SK-N-SH (cell line): ENCODE results near the gene KNDC1. TPM values are rescaled to one million over a fixed set of nuclear protein-coding genes. Genes with fewer than 3 reads are reported as not detected.

ENCODE experiments used
- CTCF ChIA-PET: fragments of 300-600, 350-600 bp; formaldehyde crosslinking; extraction: SDS; loops from one replicate; lab custom pipeline; 2021; lab: Yijun Ruan, JAX
- POLR2A ChIA-PET: fragments of 350-600 bp; sonication (Branson Sonifier 250); formaldehyde crosslinking; extraction: SDS; loops from one replicate; lab custom pipeline; 2020; ENCODE audit warnings: antibody characterized with exemption, inconsistent platforms; lab: Yijun Ruan, JAX
- DNase-seq: peaks from one replicate; pipeline ENCODE4 v3.0.0; 2012
- H2AFZ ChIP-seq: fragments of 200-600 bp; sonication (generic); 2 replicates; pipeline ENCODE4 v1.8.1; 2016; ENCODE audit warnings: antibody characterized with exemption, mild to moderate bottlenecking, low read depth
- H3F3A ChIP-seq: fragments of 200-600 bp; sonication (generic); replicated peaks from 2 replicates; pipeline ENCODE3; 2016; ENCODE audit warnings: antibody characterized with exemption, mild to moderate bottlenecking; ENCODE audit not compliant: insufficient read depth
- H3K27ac ChIP-seq, 2 experiments: fragments of 200-500 bp in 1 of 2; fragments of 200-600 bp in 1 of 2; sonication (Bioruptor generic) in 1 of 2; sonication (generic), shearing (Covaris generic) in 1 of 2; 2 replicates each; pipeline versions ENCODE4 v1.5.1 to v1.6.1; 2014 to 2016; ENCODE audit warnings: low read depth in 2 of 2, inconsistent platforms in 1 of 2, low read length in 1 of 2, mild to moderate bottlenecking in 1 of 2, mixed read lengths in 1 of 2
- H3K27me3 ChIP-seq: fragments of 200-600 bp; sonication (generic), shearing (Covaris generic); 2 replicates; pipeline ENCODE4 v1.6.1; 2016; ENCODE audit warnings: mixed run types; ENCODE audit not compliant: insufficient read depth
- H3K36me3 ChIP-seq, 2 experiments: fragments of 200-500 bp in 1 of 2; fragments of 200-600 bp in 1 of 2; sonication (Bioruptor generic) in 1 of 2; sonication (generic) in 1 of 2; replicated peaks in 1 of 2; 2 replicates each; pipeline versions ENCODE3 to v1.5.1; 2014 to 2016; ENCODE audit warnings: low read length in 1 of 2, mild to moderate bottlenecking in 1 of 2; ENCODE audit not compliant: insufficient read depth in 2 of 2, control insufficient read depth in 1 of 2
- H3K4me1 ChIP-seq, 2 experiments: fragments of 200-500 bp in 1 of 2; fragments of 200-600 bp in 1 of 2; sonication (Bioruptor generic) in 1 of 2; sonication (generic), shearing (Covaris generic) in 1 of 2; 2 replicates each; pipeline versions ENCODE4 v1.5.1 to v1.6.1; 2014 to 2016; ENCODE audit warnings: low read depth in 1 of 2, low read length in 1 of 2, mixed run types in 1 of 2; ENCODE audit not compliant: insufficient read depth in 2 of 2, control insufficient read depth in 1 of 2
- H3K4me2 ChIP-seq: fragments of 200-600 bp; sonication (generic), shearing (Covaris generic); 2 replicates; pipeline ENCODE4 v1.6.1; 2017; ENCODE audit warnings: mixed run types
- H3K4me3 ChIP-seq, 2 experiments: fragments of 200-500 bp in 1 of 2; fragments of 200-600 bp in 1 of 2; sonication (Bioruptor generic) in 1 of 2; sonication (generic), shearing (Covaris generic) in 1 of 2; 2 replicates each; pipeline versions ENCODE4 v1.5.1 to v1.8.1; 2014 to 2016; ENCODE audit warnings: low read depth in 2 of 2, inconsistent platforms in 1 of 2, low read length in 1 of 2, mild to moderate bottlenecking in 1 of 2, mixed read lengths in 1 of 2, moderate library complexity in 1 of 2
- H3K79me2 ChIP-seq: fragments of 200-600 bp; sonication (generic); 2 replicates; pipeline ENCODE4 v1.8.1; 2017; ENCODE audit warnings: mild to moderate bottlenecking; ENCODE audit not compliant: insufficient read depth
- H3K9ac ChIP-seq: fragments of 200-600 bp; sonication (generic); 2 replicates; pipeline ENCODE4 v1.6.1; 2017; ENCODE audit warnings: mixed run types
- H3K9me2 ChIP-seq: fragments of 200-600 bp; sonication (generic); 2 replicates; pipeline ENCODE4 v1.6.1; 2017; ENCODE audit warnings: mixed run types
- H3K9me3 ChIP-seq: fragments of 200-600 bp; sonication (generic); 2 replicates; pipeline ENCODE4 v1.6.1; 2017; ENCODE audit warnings: mixed run types, mild to moderate bottlenecking, moderate library complexity
- H4K20me1 ChIP-seq: fragments of 200-600 bp; sonication (generic); 2 replicates; pipeline ENCODE4 v1.6.1; 2017; ENCODE audit warnings: mild to moderate bottlenecking, mixed run types; ENCODE audit not compliant: insufficient read depth
- CHD2 ChIP-seq: fragments of 150-350 bp; IDR thresholded peaks from 2 replicates; pipeline ENCODE4 v1.6.1; 2018; ENCODE audit warnings: low read length; ENCODE audit not compliant: partially characterized antibody
- ELF1 ChIP-seq: IDR thresholded peaks from 2 replicates; pipeline ENCODE4 v1.4.0; 2012
- FOSL2 ChIP-seq: IDR thresholded peaks from 2 replicates; pipeline ENCODE4 v1.4.0; 2012; ENCODE audit warnings: low read depth, mild to moderate bottlenecking, moderate library complexity, borderline replicate concordance
- FOXJ3 ChIP-seq: sonication (generic); formaldehyde crosslinking; IDR thresholded peaks from 2 replicates; pipeline ENCODE4 v1.5.1; 2020; ENCODE audit warnings: mild to moderate bottlenecking, missing genetic modification reagents
- GABPA ChIP-seq: IDR thresholded peaks from 2 replicates; pipeline ENCODE4 v1.4.0; 2012; ENCODE audit warnings: low read depth, mild to moderate bottlenecking
- GATA2 ChIP-seq: sonication (generic); formaldehyde crosslinking; IDR thresholded peaks from 2 replicates; pipeline ENCODE4 v1.5.0; 2020; ENCODE audit warnings: mild to moderate bottlenecking, missing genetic modification reagents
- MEF2A ChIP-seq: IDR thresholded peaks from 2 replicates; pipeline ENCODE4 v1.4.0; 2012; ENCODE audit warnings: low read depth, borderline replicate concordance
- NFIC ChIP-seq: IDR thresholded peaks from 2 replicates; pipeline ENCODE4 v1.4.0; 2012; ENCODE audit warnings: borderline replicate concordance
- PBX3 ChIP-seq: IDR thresholded peaks from 2 replicates; pipeline ENCODE4; 2012
- POLR2AphosphoS5 ChIP-seq: IDR thresholded peaks from 2 replicates; pipeline ENCODE4 v1.6.1; 2012; ENCODE audit warnings: low read depth, low read length
- RAD21 ChIP-seq: IDR thresholded peaks from 2 replicates; pipeline ENCODE4 v1.6.1; 2012; ENCODE audit warnings: mild to moderate bottlenecking, low read length
- RCOR1 ChIP-seq: fragments of 150-350 bp; IDR thresholded peaks from 2 replicates; pipeline ENCODE4 v1.6.1; 2017; ENCODE audit warnings: antibody characterized with exemption, low read length
- SIN3A ChIP-seq: IDR thresholded peaks from 2 replicates; pipeline ENCODE4 v1.6.1; 2012; ENCODE audit warnings: low read depth, mild to moderate bottlenecking, low read length, moderate library complexity, borderline replicate concordance
- TCF12 ChIP-seq: IDR thresholded peaks from 2 replicates; pipeline ENCODE4 v1.4.0; 2012
- WGBS: methylation state at CpG from one replicate; pipeline ENCODE4 v1.1.6; 2017; ENCODE audit warnings: low lambda C conversion rate; 5-methylcytosine and 5-hydroxymethylcytosine counted together
- polyA plus RNA-seq, 3 experiments: library from polyadenylated mRNA; depleted of rRNA; stranded (reverse); fragments of >200 nt; gene quantifications; 2 replicates each; pipeline ENCODE4 v1.2.3, GENCODE V29; 2012
- TF ChIP-seq, protein P1 (sequence below): IDR thresholded peaks from 2 replicates; pipeline ENCODE4 v1.6.1; 2012; ENCODE audit warnings: mild to moderate bottlenecking, low read depth, low read length, moderate library complexity
- TF ChIP-seq, protein P2 (sequence below): fragments of 150-350 bp; IDR thresholded peaks from 2 replicates; pipeline ENCODE4 v1.6.1; 2016; ENCODE audit warnings: mild to moderate bottlenecking, low read depth, low read length
- TF ChIP-seq, protein P3 (sequence below): fragments of 150-350 bp; IDR thresholded peaks from 2 replicates; pipeline ENCODE4 v1.6.1; 2017; ENCODE audit warnings: antibody characterized with exemption, low read length, low read depth, borderline replicate concordance
- TF ChIP-seq, protein P4 (sequence below): IDR thresholded peaks from 2 replicates; pipeline ENCODE4 v1.4.0; 2012; ENCODE audit warnings: low read depth

The KNDC1 gene
- polyA plus RNA-seq, 1 of the 3 experiments (the other 2 are of a cell fraction) = 1.4 TPM

DNA sequence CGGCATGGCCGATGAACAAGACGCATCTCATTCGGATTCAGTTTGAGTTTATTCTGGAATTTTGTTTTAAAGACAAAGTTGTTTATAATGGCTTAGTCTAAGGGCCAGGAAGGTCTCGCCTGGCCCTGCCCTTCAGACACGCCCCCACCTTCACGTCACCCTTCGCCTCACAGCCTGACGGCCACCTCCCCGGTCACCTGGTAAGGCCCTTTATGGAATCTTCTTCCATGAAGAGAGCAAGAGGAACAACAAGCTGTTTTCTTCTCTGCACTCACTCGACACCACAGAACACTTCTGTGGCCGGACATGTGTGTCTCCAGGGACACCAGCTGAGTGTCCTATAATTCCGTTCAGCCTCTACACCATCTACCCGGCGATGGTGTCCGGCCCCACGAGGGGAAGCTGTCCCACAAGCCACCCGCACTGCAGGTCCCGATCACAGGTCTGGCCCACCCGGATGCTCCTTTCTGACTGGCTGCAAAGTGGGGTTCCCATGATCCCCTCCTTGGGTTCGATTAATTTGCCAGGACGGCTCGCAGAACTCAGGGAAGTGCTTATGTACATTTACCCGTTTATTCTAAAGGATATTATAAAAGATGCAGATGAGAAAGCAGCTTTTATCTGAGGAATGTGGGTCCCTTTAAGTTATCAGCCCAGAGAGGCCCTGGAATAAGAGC, 17.4 kb upstream of the KNDC1 start (continued):
- TF ChIP-seq SIN3A = no peak
- TF ChIP-seq, all 33 proteins: peak for 0

GRCh38 chr10:133143200-133143533, 16.9 kb upstream of the KNDC1 start:
- POLR2A ChIA-PET = no interaction called here
- Histone ChIP-seq H3F3A (no peaks in the 10 kb centered on the region), H3K9me3 (no peaks in the 10 kb centered on the region), H3K27ac (no peak overlapping the region), H3K4me2 (no peak overlapping the region), H3K4me3 (no peak overlapping the region), H2AFZ (no peak overlapping the region), H4K20me1 (no peaks in the 10 kb centered on the region), H3K36me3 (no peaks in the 10 kb centered on the region), H3K79me2 (no peaks in the 10 kb centered on the region), H3K4me1 (peaks cover 0 to 3% of the 10 kb centered on the region in 2 experiments; a peak in 1 of 4 replicates), H3K27me3 (no peaks in the 10 kb centered on the region), H3K9me2 (no peaks in the 10 kb centered on the region), H3K9ac (no peak overlapping the region)
- WGBS = 78% methylated on average over 10 of the region's 10 CpGs
- no peak for TF ChIP-seq POLR2AphosphoS5
- TF ChIP-seq RAD21 = no peak
- TF ChIP-seq, protein P1, sequence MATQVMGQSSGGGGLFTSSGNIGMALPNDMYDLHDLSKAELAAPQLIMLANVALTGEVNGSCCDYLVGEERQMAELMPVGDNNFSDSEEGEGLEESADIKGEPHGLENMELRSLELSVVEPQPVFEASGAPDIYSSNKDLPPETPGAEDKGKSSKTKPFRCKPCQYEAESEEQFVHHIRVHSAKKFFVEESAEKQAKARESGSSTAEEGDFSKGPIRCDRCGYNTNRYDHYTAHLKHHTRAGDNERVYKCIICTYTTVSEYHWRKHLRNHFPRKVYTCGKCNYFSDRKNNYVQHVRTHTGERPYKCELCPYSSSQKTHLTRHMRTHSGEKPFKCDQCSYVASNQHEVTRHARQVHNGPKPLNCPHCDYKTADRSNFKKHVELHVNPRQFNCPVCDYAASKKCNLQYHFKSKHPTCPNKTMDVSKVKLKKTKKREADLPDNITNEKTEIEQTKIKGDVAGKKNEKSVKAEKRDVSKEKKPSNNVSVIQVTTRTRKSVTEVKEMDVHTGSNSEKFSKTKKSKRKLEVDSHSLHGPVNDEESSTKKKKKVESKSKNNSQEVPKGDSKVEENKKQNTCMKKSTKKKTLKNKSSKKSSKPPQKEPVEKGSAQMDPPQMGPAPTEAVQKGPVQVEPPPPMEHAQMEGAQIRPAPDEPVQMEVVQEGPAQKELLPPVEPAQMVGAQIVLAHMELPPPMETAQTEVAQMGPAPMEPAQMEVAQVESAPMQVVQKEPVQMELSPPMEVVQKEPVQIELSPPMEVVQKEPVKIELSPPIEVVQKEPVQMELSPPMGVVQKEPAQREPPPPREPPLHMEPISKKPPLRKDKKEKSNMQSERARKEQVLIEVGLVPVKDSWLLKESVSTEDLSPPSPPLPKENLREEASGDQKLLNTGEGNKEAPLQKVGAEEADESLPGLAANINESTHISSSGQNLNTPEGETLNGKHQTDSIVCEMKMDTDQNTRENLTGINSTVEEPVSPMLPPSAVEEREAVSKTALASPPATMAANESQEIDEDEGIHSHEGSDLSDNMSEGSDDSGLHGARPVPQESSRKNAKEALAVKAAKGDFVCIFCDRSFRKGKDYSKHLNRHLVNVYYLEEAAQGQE = no peak
- TF ChIP-seq GABPA = no peak
- no peak for TF ChIP-seq ELF1
- TF ChIP-seq, protein P2, sequence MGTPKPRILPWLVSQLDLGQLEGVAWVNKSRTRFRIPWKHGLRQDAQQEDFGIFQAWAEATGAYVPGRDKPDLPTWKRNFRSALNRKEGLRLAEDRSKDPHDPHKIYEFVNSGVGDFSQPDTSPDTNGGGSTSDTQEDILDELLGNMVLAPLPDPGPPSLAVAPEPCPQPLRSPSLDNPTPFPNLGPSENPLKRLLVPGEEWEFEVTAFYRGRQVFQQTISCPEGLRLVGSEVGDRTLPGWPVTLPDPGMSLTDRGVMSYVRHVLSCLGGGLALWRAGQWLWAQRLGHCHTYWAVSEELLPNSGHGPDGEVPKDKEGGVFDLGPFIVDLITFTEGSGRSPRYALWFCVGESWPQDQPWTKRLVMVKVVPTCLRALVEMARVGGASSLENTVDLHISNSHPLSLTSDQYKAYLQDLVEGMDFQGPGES = no peak
- CTCF ChIA-PET = interaction anchor here (0.7 to 2.3 kb wide), 24 partner anchors 9 to 434 kb away, joined by 3 to 13 read pairs (median 4); partner anchors contain the start of gene KNDC1
- DNase-seq = no peak

DNA sequence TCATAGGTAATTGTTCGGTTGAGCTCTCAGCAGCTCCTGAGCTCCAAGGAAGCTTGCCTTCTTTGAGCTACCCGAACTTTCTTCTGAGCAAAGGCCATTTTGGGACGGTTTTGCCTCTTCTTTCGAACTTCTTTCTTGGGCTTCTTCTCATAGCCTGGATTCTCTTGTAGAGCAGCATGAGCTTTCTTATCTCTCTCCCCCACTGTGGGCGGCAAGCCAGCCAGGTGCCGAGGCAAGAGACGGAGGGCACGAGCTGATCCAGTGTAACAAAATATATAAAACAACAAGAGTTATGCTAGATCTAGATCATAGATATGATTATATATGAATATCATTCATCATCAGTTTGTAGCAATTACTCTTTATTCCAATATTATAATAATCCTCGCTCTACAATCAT, 16.5 kb upstream of the KNDC1 start:
- CTCF ChIA-PET = interaction anchor here (0.7 to 2.3 kb wide), 27 partner anchors 8 to 434 kb away, joined by 3 to 13 read pairs (median 4); partner anchors contain the start of gene KNDC1
- DNase-seq = no peak
- POLR2A ChIA-PET = no interaction called here
- TF ChIP-seq, protein P3, sequence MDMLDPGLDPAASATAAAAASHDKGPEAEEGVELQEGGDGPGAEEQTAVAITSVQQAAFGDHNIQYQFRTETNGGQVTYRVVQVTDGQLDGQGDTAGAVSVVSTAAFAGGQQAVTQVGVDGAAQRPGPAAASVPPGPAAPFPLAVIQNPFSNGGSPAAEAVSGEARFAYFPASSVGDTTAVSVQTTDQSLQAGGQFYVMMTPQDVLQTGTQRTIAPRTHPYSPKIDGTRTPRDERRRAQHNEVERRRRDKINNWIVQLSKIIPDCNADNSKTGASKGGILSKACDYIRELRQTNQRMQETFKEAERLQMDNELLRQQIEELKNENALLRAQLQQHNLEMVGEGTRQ = no peak
- TF ChIP-seq ELF1 (no peak), GATA2 (CRISPR knock-in tag) (no peak), RCOR1 (no peak), MEF2A (no peak), TCF12 (no peak), CHD2 (no peak), FOXJ3 (CRISPR knock-in tag) (no peak), POLR2AphosphoS5 (no peak), NFIC (no peak), FOSL2 (no peak), PBX3 (no peak)
- TF ChIP-seq, protein P4, sequence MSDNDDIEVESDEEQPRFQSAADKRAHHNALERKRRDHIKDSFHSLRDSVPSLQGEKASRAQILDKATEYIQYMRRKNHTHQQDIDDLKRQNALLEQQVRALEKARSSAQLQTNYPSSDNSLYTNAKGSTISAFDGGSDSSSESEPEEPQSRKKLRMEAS = no peak
- TF ChIP-seq, protein P2 = no peak

More for the DNA sequence above, 16.5 kb upstream of the KNDC1 start:
- no peak overlapping the region; a peak in 1 of 4 replicates for H3K4me3 ChIP-seq
- no peak overlapping the region for H3K9ac ChIP-seq
- no peaks in the 10 kb centered on the region for H4K20me1 ChIP-seq
- no peaks in the 10 kb centered on the region for H3F3A ChIP-seq
- no peaks in the 10 kb centered on the region for H3K9me2 ChIP-seq
- H2AFZ ChIP-seq = no peak overlapping the region
- no peaks in the 10 kb centered on the region for H3K9me3 ChIP-seq
- H3K79me2 ChIP-seq = no peaks in the 10 kb centered on the region
- H3K4me2 ChIP-seq = no peak overlapping the region
- peaks cover 0 to 3% of the 10 kb centered on the region in 2 experiments; a peak in 1 of 4 replicates for H3K4me1 ChIP-seq
- no peaks in the 10 kb centered on the region for H3K36me3 ChIP-seq
- H3K27me3 ChIP-seq = no peaks in the 10 kb centered on the region
- WGBS = 48% methylated on average over 9 of the region's 9 CpGs
- no peak overlapping the region for H3K27ac ChIP-seq
